GM18861 (cell line): ENCODE results near the gene FBXO41.

Source experiments
- ATAC-seq: cut with Tn5 transposase; IDR thresholded peaks from one replicate; pipeline ENCODE4 v1.9.1; 2021; ENCODE audit not compliant: unreplicated experiment

The FBXO41 gene

DNA sequence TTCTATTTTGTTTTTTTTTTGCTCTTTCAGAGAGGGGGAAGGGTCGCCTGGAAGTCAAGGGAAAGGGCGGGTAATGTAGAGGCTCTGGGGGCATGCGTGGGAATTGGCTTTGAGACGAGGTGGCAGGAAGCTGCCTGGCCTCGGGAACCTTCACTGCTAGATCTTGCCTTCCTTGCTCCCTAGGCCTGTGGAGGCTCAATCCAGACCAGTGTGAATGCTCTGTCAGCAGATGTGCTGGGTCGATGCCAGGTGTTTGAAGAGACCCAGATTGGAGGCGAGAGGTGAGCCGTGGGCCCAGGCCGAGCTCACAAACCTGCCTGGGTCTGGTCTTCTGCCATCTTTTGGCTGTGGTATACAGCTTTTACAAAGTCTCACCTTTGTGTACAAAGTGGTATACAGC lies 34.6 kb downstream of the FBXO41 start:
- ATAC-seq = no peak

DNA sequence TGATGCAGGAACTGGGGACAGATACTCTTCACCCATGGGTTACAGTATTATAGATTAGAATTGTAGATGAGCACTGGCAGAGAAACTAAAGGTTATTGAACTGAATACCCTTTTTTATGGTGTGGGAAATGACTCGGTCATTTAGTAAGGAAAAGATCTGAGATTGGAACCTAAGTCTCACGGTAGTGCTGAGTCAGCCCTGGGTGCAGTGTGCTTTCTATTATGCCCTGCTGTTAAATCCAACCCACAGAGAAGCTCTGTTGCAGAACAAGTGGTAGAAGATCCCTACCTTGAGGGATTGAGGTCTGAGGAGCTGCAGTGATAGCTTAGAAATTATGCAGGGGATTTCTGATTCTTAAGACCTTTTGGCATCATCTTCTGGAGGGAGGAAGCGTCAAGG lies 37.4 kb downstream of the FBXO41 start:
- no peak for ATAC-seq

DNA sequence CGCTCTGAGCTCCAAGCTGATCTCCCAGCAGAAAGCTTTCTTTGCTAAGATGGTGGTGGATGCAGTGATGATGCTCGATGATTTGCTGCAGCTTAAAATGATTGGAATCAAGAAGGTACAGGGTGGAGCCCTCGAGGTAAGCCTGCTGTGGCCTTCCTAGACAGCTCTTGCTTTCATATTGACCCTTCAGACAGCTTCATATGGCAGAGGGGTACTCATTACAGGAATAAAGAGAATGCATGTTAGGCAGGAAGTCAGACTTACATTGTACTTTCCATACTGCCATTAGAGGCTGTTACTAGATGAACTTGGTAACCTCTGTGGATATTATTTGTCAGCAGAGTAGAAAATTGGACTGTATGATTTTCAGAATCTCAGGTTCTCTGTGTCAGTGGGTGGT lies 39.7 kb downstream of the FBXO41 start:
- no peak for ATAC-seq

DNA sequence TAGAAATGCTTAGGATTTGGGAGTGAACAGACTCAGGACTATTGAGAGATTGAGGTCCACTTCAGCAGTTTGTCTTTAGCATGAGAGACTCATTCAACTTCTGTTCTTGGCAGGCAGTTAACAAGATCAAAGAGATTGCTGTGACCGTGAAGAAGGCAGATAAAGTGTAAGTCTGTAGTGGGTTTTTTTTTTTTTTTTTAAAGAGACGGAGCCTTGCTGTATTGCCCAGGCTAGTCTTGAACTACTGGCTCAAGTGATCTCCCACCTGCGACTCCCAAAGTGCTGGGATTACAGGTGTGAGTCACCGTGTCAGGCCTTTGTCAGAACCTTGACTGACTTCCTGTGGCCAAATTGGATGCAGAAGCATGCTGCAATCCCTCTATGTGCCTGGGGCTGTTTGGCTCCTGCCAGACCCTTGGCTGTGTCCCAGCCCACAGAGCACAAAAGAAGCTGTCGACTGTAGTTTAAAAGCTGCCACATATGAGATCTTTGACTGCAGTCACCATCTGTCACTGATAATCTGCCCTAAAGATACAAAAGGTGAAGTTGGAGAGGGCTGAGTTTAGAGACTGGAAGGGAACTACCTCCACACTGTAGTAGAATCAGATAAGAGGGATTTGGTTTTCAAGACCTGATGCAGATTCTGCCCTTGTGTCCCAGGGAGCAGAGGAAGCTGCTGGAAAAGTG lies 40.3 kb downstream of the FBXO41 start:
- no peak for ATAC-seq

- ATAC-seq = no peak
These were observed 44.5 kb downstream of the FBXO41 start for GRCh38 chr2:73239776-73240175.

GRCh38 chr2:73238976-73239375 lies 45.3 kb downstream of the FBXO41 start:
- ATAC-seq = no peak

- no peak for ATAC-seq
These were observed 46.1 kb downstream of the FBXO41 start for GRCh38 chr2:73238149-73238548.

GRCh38 chr2:73237168-73237567 lies 47.1 kb downstream of the FBXO41 start:
- ATAC-seq = no peak

DNA sequence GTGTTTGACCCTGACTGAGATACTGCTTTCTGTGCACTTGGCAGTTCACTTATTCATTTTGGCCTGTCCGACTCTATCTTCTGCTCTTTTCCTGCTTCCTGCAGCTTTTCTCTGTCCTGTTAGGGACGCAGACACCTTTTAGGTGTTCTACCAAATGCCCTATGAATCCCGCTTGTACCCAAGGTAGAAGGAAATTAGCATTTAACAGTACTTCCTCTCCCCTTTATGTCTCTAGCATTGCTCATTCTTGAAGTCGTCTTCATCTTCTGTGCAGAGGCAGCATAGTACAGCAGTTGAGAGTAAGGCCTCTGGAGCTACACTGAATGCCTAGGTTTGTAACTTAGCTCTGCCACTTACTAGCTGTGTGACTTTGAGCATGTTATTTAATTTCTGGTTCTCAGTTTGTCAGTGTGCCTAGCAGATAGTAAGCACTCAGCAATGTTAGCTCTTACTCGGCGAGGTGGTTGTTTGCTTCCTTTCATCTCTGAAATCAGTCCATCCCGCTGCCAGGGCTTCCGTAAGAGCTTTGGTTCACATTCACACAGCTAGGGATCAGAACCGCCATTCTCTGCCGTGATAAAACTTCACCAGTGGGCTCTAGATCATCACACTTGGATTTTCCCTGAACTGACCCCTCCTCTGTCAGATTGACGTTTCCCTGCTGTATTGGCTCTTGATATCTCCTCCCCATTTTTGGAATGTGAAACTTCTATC lies 48.8 kb downstream of the FBXO41 start:
- no peak for ATAC-seq

DNA sequence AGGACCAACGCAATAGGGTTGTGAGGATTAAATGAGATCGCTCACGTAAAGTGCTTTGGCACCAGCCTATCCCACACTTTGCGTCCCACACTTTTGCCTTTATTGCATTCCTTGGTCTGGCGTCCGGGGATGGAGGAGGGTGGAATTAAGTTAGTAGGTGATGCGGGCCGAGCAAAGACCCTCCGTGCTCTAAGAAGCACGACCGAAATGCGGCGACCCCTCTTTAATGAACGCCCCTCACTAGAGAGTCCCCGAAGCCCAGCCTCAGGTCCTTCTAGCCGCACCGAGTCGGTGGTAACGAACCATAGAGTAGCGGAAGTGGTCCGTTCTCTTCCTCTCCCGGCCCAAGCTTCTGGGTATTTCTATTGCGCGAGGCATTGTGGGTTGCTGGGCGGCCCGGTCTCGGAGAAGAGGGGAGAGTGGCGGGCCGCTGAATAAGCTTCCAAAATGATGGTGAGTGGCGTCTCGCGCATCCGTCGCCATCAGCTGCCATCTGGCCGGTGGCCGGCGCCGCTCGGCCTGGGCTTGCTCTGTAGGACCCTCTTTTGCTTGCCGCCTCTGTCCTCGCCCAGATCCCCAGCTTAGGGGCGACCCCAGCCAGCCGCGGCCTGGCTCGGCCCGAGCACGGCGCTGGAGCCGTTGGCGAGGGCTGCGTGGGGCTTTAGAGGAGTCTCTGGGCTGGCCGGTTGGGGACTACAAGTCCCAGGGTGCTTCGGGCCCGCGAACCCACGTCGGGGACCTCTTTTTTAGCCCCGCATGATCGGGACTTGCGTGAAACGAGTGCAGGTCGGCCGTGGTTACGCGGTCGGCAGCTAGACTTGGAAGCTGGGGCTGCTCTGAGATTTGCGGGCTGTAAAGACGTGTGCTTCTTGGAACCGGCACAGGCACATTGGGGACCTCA lies 50.1 kb downstream of the FBXO41 start, which contains the start of gene CCT7:
TSS of gene CCT7 (plus strand) at position 377 of the 901 bp plus-strand sequence. CDS start at position 448, 71 bp downstream.
- ATAC-seq = peak; percentile 53

GRCh38 chr2:73233154-73233931 lies 50.9 kb downstream of the FBXO41 start, which contains the start of gene PRADC1:
Gene PRADC1, minus strand, starts transcription at chr2:73233239. Its CDS starts 79 bp downstream, at chr2:73233160.
- ATAC-seq = peak; percentile 86

DNA sequence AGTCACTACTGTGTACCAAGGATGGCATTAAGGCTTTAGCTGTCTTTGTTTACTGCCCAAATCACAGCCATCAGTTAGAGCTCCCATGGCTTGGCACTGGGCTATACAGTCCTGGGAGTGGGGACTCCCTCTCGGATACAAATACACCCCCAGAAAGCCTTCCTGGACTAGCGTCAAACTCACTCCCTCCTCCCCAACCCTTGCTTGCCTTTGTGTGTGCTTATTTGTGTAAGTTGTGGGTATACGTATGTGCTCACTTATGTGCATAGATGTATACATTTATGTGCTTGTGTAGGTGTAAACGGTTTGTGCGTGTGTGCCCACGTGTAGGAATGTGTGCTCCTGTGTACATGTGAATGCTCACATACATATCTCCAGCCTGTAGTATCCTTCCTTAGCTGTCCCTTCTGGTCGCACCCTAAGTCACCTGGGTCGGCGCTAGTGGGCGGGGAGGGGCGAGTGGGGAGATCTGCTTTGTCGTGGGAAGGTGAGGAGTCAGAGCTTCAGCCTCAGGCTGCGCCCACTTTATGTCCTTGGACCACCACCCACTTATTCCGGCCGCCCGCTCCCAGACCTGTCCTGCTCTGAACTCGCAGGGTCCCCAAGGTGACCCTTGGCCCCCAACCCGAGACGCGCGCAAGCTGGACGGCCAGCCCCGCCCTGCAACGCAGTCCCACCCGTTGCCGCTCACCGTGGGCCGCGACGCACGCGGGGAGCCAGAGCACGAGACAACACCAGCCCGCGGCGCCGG lies 51.7 kb downstream of the FBXO41 start:
- ATAC-seq = no peak

DNA sequence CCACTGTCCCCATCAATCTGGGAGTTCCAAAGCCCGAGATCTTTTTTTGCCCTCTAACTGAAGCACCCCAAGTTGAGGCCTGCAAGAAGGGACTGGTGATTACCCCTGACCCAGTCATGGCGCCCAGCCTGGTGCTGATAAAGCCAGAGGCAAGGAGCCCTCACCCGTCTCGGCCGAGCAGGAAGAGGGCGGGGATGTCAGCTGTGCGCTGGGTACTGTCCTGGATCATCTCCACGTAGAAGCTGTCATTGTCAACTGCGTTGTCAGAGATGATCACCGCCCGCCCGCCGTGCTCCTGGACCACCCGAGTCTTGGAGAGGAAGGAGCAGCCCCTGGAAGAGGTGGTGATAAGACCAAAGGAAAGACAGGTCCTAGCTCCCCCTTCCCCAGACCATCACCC lies 55.6 kb downstream of the FBXO41 start:
- ATAC-seq = no peak

- no peak for ATAC-seq
These were observed 57.2 kb downstream of the FBXO41 start for GRCh38 chr2:73227086-73227485.

DNA sequence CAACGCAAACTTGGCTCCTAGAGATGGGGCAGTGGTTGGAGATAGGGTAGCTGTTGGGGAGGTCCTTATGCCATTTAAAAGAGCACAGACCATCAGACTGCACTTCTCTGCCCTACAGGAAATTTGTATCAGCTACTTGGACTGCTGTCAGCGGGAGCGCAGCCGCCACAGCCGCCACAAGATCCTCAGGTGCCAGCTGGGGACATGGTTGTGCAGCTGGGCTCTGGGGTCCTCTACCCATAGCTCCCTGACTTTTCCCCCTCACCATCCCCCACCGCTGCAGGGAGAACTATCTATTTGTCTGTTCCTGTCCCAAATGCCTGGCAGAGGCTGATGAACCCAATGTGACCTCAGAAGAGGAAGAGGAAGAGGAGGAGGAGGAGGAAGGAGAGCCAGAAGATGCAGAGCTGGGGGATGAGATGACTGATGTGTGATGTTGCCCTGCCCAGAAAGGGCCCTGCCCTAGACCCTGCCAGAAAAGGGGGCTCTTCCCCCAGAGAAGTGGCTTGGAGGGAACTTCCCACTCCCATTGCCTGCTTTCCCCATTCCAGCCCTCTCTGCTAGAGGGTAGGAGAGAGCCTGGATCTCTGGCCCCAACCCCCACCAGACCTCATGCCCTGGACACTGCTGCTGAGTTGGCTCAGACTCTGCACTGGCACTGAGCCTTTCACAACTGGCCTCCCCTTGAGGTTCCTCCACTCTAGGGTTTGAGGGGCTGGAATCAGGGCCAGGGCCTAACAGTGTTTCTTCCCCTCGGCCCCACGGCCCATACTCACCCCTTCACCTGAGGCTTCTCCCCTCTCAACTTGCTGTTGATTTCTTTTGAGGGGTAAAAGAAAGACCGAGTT lies 58.5 kb downstream of the FBXO41 start:
- ATAC-seq = no peak

GRCh38 chr2:73223821-73224220 lies 60.5 kb downstream of the FBXO41 start:
- no peak for ATAC-seq

DNA sequence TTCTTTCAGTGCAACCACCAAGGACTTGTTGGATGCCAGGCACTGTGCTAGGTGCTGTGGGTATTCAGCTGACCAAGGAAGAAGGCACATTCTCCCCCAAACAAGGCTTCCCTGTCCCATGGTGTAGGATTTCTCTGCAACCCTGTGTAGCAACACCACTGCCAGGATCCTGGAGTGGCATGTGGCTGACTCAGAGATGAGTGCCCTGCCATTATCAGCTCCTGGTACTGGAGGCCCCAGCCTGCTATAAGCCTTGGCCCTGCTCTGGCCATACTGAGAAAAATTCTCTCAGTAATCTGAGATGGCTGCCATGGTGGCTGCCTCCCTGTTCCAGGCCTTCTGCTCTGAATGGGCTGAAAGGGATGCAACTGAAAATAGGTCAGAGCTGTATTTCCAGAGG lies 66.0 kb downstream of the FBXO41 start:
- ATAC-seq = no peak

DNA sequence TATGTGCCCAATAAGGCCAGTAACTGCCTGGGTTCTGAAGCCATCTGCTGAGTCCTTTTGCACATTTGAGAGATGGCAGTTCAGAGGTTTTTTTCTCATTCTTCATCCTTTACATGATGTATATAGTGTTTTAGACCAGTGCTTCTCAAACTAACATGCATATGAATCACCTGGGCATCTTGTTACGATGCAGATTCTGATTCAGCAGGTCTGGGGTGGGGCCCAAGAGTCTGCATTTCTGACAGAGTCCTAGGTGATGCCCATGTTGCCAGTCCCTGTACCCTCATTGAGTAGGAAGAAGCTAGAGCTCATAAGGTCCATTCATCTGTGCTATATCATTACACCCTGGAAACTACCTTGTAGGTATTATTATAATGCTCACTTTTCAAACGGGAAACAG lies 66.5 kb downstream of the FBXO41 start:
- no peak for ATAC-seq

- no peak for ATAC-seq
These were observed 67.1 kb downstream of the FBXO41 start for GRCh38 chr2:73217160-73217559.
